Measurements from ENCODE around the gene UGT1A8. TPM values are rescaled to one million over a fixed set of nuclear protein-coding genes. Genes with fewer than 3 reads are reported as not detected.

UGT1A8 gene
- total RNA-seq, 1 donor from 2014 or later: not detected

GRCh38 chr2:233758849-233759248 lies 141.4 kb downstream of the UGT1A8 start:
- H3K9me3 Mint-ChIP-seq (ENCODE audit: unreplicated experiment): no peaks in the 10 kb centered on the region

GRCh38 chr2:233760043-233760442 lies 142.6 kb downstream of the UGT1A8 start, which contains the start of gene UGT1A1:
TSS of gene UGT1A1 (plus strand) at chr2:233760270. CDS start at chr2:233760288, 18 bp downstream.
- Mint-ChIP-seq H3K27ac (ENCODE audit: unreplicated experiment) (no peak within 1 kb of the TSS), H3K4me1 (ENCODE audit: low read depth, unreplicated experiment) (no peaks in the 10 kb centered on the region)

More at GRCh38 chr2:233758849-233759248, 141.4 kb downstream of the UGT1A8 start:
- peaks cover 3% of the 10 kb centered on the region for H3K27me3 Mint-ChIP-seq (ENCODE audit: unreplicated experiment)
- no peaks in the 10 kb centered on the region for H3K4me1 Mint-ChIP-seq (ENCODE audit: low read depth, unreplicated experiment)
- DNase-seq: no peak
- no peak for TF ChIP-seq CTCF (IDR thresholded peaks at IDR 0.05; ENCODE audit: partially characterized antibody, unreplicated experiment)
- H3K27ac Mint-ChIP-seq (ENCODE audit: unreplicated experiment): no peak overlapping the region
- no peaks in the 10 kb centered on the region for H3K36me3 Mint-ChIP-seq (ENCODE audit: unreplicated experiment)
- H3K4me3 Mint-ChIP-seq (ENCODE audit: unreplicated experiment): no peak overlapping the region

GRCh38 chr2:233761040-233761769 lies 143.8 kb downstream of the UGT1A8 start:
- Mint-ChIP-seq H3K36me3 (ENCODE audit: unreplicated experiment) (no peaks in the 10 kb centered on the region), H3K27me3 (ENCODE audit: unreplicated experiment) (peaks cover 3% of the 10 kb centered on the region), H3K9me3 (ENCODE audit: unreplicated experiment) (no peaks in the 10 kb centered on the region), H3K4me1 (ENCODE audit: low read depth, unreplicated experiment) (no peaks in the 10 kb centered on the region), H3K4me3 (ENCODE audit: unreplicated experiment) (no peak overlapping the region), H3K27ac (ENCODE audit: unreplicated experiment) (no peak overlapping the region)
- no peak for DNase-seq
- no peak for TF ChIP-seq CTCF (IDR thresholded peaks at IDR 0.05; ENCODE audit: partially characterized antibody, unreplicated experiment)

More at GRCh38 chr2:233760043-233760442, 142.6 kb downstream of the UGT1A8 start, which contains the start of gene UGT1A1:
- DNase-seq: no peak
- Mint-ChIP-seq H3K9me3 (ENCODE audit: unreplicated experiment) (no peaks in the 10 kb centered on the region), H3K4me3 (ENCODE audit: unreplicated experiment) (no peak within 1 kb of the TSS), H3K36me3 (ENCODE audit: unreplicated experiment) (no peaks in the 10 kb centered on the region), H3K27me3 (ENCODE audit: unreplicated experiment) (peaks cover 3% of the 10 kb centered on the region)
- no peak for TF ChIP-seq CTCF (IDR thresholded peaks at IDR 0.05; ENCODE audit: partially characterized antibody, unreplicated experiment)

GRCh38 chr2:233764264-233764663 lies 146.8 kb downstream of the UGT1A8 start:
- Mint-ChIP-seq H3K4me3 (ENCODE audit: unreplicated experiment) (no peak overlapping the region), H3K27ac (ENCODE audit: unreplicated experiment) (no peak overlapping the region), H3K27me3 (ENCODE audit: unreplicated experiment) (peaks cover 3% of the 10 kb centered on the region), H3K36me3 (ENCODE audit: unreplicated experiment) (no peaks in the 10 kb centered on the region), H3K4me1 (ENCODE audit: low read depth, unreplicated experiment) (no peaks in the 10 kb centered on the region), H3K9me3 (ENCODE audit: unreplicated experiment) (no peaks in the 10 kb centered on the region)
- no peak for DNase-seq
- TF ChIP-seq CTCF (IDR thresholded peaks at IDR 0.05; ENCODE audit: partially characterized antibody, unreplicated experiment): no peak

- Mint-ChIP-seq H3K27me3 (ENCODE audit: unreplicated experiment) (peaks cover 3% of the 10 kb centered on the region), H3K4me3 (ENCODE audit: unreplicated experiment) (no peak overlapping the region)
- TF ChIP-seq CTCF (IDR thresholded peaks at IDR 0.05; ENCODE audit: partially characterized antibody, unreplicated experiment): no peak
Measured at GRCh38 chr2:233764761-233765160, 147.3 kb downstream of the UGT1A8 start.

More at GRCh38 chr2:233764761-233765160, 147.3 kb downstream of the UGT1A8 start:
- Mint-ChIP-seq H3K4me1 (ENCODE audit: low read depth, unreplicated experiment) (no peaks in the 10 kb centered on the region), H3K9me3 (ENCODE audit: unreplicated experiment) (no peaks in the 10 kb centered on the region), H3K27ac (ENCODE audit: unreplicated experiment) (no peak overlapping the region), H3K36me3 (ENCODE audit: unreplicated experiment) (no peaks in the 10 kb centered on the region)
- no peak for DNase-seq

Data from glutamatergic neuron (in vitro differentiated cells).